HEK293 (cell line): Measurements from ENCODE around the gene TIMM10.

Experiments used
- CTCF ChIA-PET: fragments of 350-600 bp; formaldehyde crosslinking; extraction: SDS; loops from one replicate; lab custom pipeline; 2021; ENCODE audit warnings: antibody characterized with exemption; lab: Yijun Ruan, JAX
- POLR2A ChIA-PET: fragments of 300-600 bp; formaldehyde crosslinking; extraction: SDS; loops from one replicate; lab custom pipeline; 2020; ENCODE audit warnings: antibody characterized with exemption, inconsistent platforms; lab: Yijun Ruan, JAX
- H3K27ac ChIP-seq: fragments of 200-500 bp; sonication (Bioruptor generic); 2 replicates; pipeline ENCODE4 v1.5.1; 2014; ENCODE audit warnings: low read depth, low read length, control low read depth, inconsistent platforms; ENCODE audit errors: extremely low read depth
- H3K36me3 ChIP-seq, 2 experiments: fragments of 200-500 bp in 1 of 2; sonication (Bioruptor generic) in 1 of 2; 1 replicate in 1 of 2; 2 replicates in 1 of 2; pipeline ENCODE4 v1.5.1; 2014 to 2017; ENCODE audit warnings: inconsistent platforms in 2 of 2, low read length in 2 of 2; ENCODE audit not compliant: control insufficient read depth in 2 of 2, insufficient read depth in 1 of 2
- H3K4me1 ChIP-seq: fragments of 200-500 bp; sonication (Bioruptor generic); 2 replicates; pipeline ENCODE4 v1.5.1; 2014; ENCODE audit warnings: mild to moderate bottlenecking, low read length, inconsistent platforms; ENCODE audit not compliant: control insufficient read depth, insufficient read depth
- H3K4me3 ChIP-seq: 2 replicates; pipeline ENCODE4 v1.5.1; 2011; ENCODE audit warnings: low read depth, mild to moderate bottlenecking, control low read depth, low read length, moderate library complexity
- H3K9me3 ChIP-seq: fragments of 200-500 bp; sonication (Bioruptor generic); 2 replicates; pipeline ENCODE4 v1.5.1; 2014; ENCODE audit warnings: low read depth, low read length, inconsistent platforms; ENCODE audit not compliant: control insufficient read depth, insufficient read depth
- MYNN ChIP-seq: fragments of 450-650 bp; formaldehyde crosslinking; IDR thresholded peaks from 2 replicates; pipeline ENCODE4 v1.5.1; 2016; ENCODE audit warnings: missing biosample characterization, missing genetic modification characterization, borderline replicate concordance
- PRDM2 ChIP-seq: fragments of 450-650 bp; formaldehyde crosslinking; IDR thresholded peaks from 2 replicates; pipeline ENCODE4 v1.5.1; 2016; ENCODE audit warnings: missing biosample characterization, missing genetic modification characterization, borderline replicate concordance
- ZFHX2 ChIP-seq: fragments of 450-650 bp; formaldehyde crosslinking; conservative IDR thresholded peaks from 2 replicates; pipeline ENCODE4 v1.5.1; 2016; ENCODE audit warnings: missing biosample characterization, missing genetic modification characterization
- ZFP69B ChIP-seq: fragments of 450-650 bp; formaldehyde crosslinking; IDR thresholded peaks from 2 replicates; pipeline ENCODE4 v1.5.1; 2016; ENCODE audit warnings: missing biosample characterization, missing genetic modification characterization
- ZNF121 ChIP-seq: fragments of 450-650 bp; formaldehyde crosslinking; IDR thresholded peaks from 2 replicates; pipeline ENCODE4 v1.5.1; 2016; ENCODE audit warnings: missing biosample characterization, missing genetic modification characterization
- ZNF302 ChIP-seq: fragments of 450-650 bp; formaldehyde crosslinking; IDR thresholded peaks from 2 replicates; pipeline ENCODE4 v1.5.1; 2016; ENCODE audit warnings: missing biosample characterization, missing genetic modification characterization, low read depth
- ZNF37A ChIP-seq: fragments of 450-650 bp; IDR thresholded peaks from 2 replicates; pipeline ENCODE4 v1.5.1; 2018; ENCODE audit warnings: missing biosample characterization, missing genetic modification characterization
- ZNF391 ChIP-seq: fragments of 450-650 bp; formaldehyde crosslinking; IDR thresholded peaks from 2 replicates; pipeline ENCODE4 v1.5.1; 2016; ENCODE audit warnings: low read depth, missing biosample characterization, missing genetic modification characterization, borderline replicate concordance
- ZNF416 ChIP-seq: fragments of 450-650 bp; formaldehyde crosslinking; IDR thresholded peaks from 2 replicates; pipeline ENCODE4 v1.5.1; 2016; ENCODE audit warnings: missing biosample characterization, missing genetic modification characterization
- ZNF518A ChIP-seq: fragments of 450-650 bp; formaldehyde crosslinking; conservative IDR thresholded peaks from 2 replicates; pipeline ENCODE4 v1.5.1; 2016; ENCODE audit warnings: low read depth, missing biosample characterization, missing genetic modification characterization
- ZNF544 ChIP-seq: fragments of 450-650 bp; formaldehyde crosslinking; IDR thresholded peaks from 2 replicates; pipeline ENCODE4 v1.5.0; 2017; ENCODE audit warnings: missing biosample characterization, missing genetic modification characterization
- ZNF555 ChIP-seq: fragments of 450-650 bp; formaldehyde crosslinking; conservative IDR thresholded peaks from 2 replicates; pipeline ENCODE4 v1.5.1; 2017; ENCODE audit warnings: missing biosample characterization, mild to moderate bottlenecking, missing genetic modification characterization, inconsistent platforms
- ZNF629 ChIP-seq: fragments of 450-650 bp; formaldehyde crosslinking; IDR thresholded peaks from 2 replicates; pipeline ENCODE4 v1.5.1; 2017; ENCODE audit warnings: missing biosample characterization, missing genetic modification characterization
- ZNF654 ChIP-seq: fragments of 450-650 bp; formaldehyde crosslinking; IDR thresholded peaks from 2 replicates; pipeline ENCODE4 v1.5.1; 2016; ENCODE audit warnings: low read depth, missing biosample characterization, missing genetic modification characterization
- ZNF837 ChIP-seq: fragments of 450-650 bp; formaldehyde crosslinking; IDR thresholded peaks from 2 replicates; pipeline ENCODE4 v1.5.1; 2016; ENCODE audit warnings: missing biosample characterization, missing genetic modification characterization
- ZNF843 ChIP-seq: fragments of 450-650 bp; formaldehyde crosslinking; IDR thresholded peaks from 2 replicates; pipeline ENCODE4 v1.5.1; 2016; ENCODE audit warnings: missing biosample characterization, missing genetic modification characterization
- TF ChIP-seq, protein P1 (sequence below): fragments of 450-650 bp; formaldehyde crosslinking; IDR thresholded peaks from 2 replicates; pipeline ENCODE4 v1.5.1; 2016; ENCODE audit warnings: missing biosample characterization, missing genetic modification characterization
- TF ChIP-seq, protein P2 (sequence below): fragments of 450-650 bp; formaldehyde crosslinking; IDR thresholded peaks from 2 replicates; pipeline ENCODE4 v1.5.0; 2017; ENCODE audit warnings: missing biosample characterization, missing genetic modification characterization, borderline replicate concordance
- TF ChIP-seq, protein P3 (sequence below): fragments of 450-650 bp; formaldehyde crosslinking; IDR thresholded peaks from 2 replicates; pipeline ENCODE4 v1.5.1; 2016; ENCODE audit warnings: missing biosample characterization, missing genetic modification characterization, low read depth

The TIMM10 gene

GRCh38 chr11:57500926-57501325 lies 29.6 kb downstream of the TIMM10 start:
- peaks cover 0 to 14% of the 10 kb centered on the region in 2 experiments; a peak in 1 of 3 replicates for H3K36me3 ChIP-seq
- TF ChIP-seq MYNN (tag by site-specific recombination) (no peak), ZNF518A (no peak), ZNF555 (tag by site-specific recombination) (no peak), ZNF302 (tag by site-specific recombination) (no peak), ZNF391 (no peak), ZNF654 (no peak), ZFP69B (tag by site-specific recombination) (no peak), ZNF629 (tag by site-specific recombination) (no peak), ZFHX2 (tag by site-specific recombination) (no peak), ZNF544 (no peak), ZNF37A (tag by site-specific recombination) (no peak), PRDM2 (tag by site-specific recombination) (no peak), ZNF837 (tag by site-specific recombination) (no peak), ZNF121 (tag by site-specific recombination) (no peak), ZNF843 (tag by site-specific recombination) (no peak), ZNF416 (tag by site-specific recombination) (no peak)
- TF ChIP-seq, protein P1, sequence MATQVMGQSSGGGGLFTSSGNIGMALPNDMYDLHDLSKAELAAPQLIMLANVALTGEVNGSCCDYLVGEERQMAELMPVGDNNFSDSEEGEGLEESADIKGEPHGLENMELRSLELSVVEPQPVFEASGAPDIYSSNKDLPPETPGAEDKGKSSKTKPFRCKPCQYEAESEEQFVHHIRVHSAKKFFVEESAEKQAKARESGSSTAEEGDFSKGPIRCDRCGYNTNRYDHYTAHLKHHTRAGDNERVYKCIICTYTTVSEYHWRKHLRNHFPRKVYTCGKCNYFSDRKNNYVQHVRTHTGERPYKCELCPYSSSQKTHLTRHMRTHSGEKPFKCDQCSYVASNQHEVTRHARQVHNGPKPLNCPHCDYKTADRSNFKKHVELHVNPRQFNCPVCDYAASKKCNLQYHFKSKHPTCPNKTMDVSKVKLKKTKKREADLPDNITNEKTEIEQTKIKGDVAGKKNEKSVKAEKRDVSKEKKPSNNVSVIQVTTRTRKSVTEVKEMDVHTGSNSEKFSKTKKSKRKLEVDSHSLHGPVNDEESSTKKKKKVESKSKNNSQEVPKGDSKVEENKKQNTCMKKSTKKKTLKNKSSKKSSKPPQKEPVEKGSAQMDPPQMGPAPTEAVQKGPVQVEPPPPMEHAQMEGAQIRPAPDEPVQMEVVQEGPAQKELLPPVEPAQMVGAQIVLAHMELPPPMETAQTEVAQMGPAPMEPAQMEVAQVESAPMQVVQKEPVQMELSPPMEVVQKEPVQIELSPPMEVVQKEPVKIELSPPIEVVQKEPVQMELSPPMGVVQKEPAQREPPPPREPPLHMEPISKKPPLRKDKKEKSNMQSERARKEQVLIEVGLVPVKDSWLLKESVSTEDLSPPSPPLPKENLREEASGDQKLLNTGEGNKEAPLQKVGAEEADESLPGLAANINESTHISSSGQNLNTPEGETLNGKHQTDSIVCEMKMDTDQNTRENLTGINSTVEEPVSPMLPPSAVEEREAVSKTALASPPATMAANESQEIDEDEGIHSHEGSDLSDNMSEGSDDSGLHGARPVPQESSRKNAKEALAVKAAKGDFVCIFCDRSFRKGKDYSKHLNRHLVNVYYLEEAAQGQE (tag by site-specific recombination) = no peak
- TF ChIP-seq, protein P2, sequence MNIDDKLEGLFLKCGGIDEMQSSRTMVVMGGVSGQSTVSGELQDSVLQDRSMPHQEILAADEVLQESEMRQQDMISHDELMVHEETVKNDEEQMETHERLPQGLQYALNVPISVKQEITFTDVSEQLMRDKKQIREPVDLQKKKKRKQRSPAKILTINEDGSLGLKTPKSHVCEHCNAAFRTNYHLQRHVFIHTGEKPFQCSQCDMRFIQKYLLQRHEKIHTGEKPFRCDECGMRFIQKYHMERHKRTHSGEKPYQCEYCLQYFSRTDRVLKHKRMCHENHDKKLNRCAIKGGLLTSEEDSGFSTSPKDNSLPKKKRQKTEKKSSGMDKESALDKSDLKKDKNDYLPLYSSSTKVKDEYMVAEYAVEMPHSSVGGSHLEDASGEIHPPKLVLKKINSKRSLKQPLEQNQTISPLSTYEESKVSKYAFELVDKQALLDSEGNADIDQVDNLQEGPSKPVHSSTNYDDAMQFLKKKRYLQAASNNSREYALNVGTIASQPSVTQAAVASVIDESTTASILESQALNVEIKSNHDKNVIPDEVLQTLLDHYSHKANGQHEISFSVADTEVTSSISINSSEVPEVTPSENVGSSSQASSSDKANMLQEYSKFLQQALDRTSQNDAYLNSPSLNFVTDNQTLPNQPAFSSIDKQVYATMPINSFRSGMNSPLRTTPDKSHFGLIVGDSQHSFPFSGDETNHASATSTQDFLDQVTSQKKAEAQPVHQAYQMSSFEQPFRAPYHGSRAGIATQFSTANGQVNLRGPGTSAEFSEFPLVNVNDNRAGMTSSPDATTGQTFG (tag by site-specific recombination) = no peak
- TF ChIP-seq, protein P3, sequence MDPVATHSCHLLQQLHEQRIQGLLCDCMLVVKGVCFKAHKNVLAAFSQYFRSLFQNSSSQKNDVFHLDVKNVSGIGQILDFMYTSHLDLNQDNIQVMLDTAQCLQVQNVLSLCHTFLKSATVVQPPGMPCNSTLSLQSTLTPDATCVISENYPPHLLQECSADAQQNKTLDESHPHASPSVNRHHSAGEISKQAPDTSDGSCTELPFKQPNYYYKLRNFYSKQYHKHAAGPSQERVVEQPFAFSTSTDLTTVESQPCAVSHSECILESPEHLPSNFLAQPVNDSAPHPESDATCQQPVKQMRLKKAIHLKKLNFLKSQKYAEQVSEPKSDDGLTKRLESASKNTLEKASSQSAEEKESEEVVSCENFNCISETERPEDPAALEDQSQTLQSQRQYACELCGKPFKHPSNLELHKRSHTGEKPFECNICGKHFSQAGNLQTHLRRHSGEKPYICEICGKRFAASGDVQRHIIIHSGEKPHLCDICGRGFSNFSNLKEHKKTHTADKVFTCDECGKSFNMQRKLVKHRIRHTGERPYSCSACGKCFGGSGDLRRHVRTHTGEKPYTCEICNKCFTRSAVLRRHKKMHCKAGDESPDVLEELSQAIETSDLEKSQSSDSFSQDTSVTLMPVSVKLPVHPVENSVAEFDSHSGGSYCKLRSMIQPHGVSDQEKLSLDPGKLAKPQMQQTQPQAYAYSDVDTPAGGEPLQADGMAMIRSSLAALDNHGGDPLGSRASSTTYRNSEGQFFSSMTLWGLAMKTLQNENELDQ = no peak
- H3K27ac ChIP-seq = no peak overlapping the region
- H3K4me1 ChIP-seq = no peaks in the 10 kb centered on the region
- POLR2A ChIA-PET = no interaction called here
- H3K4me3 ChIP-seq = no peak overlapping the region
- no peaks in the 10 kb centered on the region for H3K9me3 ChIP-seq
- CTCF ChIA-PET = interaction anchor here (1.2 to 2.6 kb wide), 4 partner anchors 7 to 13 kb away, joined by 3 to 20 read pairs (median 6); no protein-coding TSS in a partner anchor
